ENCODE measurements around the gene RCC2. TPM values are rescaled to one million over a fixed set of nuclear protein-coding genes. Genes with fewer than 3 reads are reported as not detected.

The RCC2 gene
- total RNA-seq, 4 donors from 2014 or later = 17.4 to 24.0 (median 21.5) TPM

DNA sequence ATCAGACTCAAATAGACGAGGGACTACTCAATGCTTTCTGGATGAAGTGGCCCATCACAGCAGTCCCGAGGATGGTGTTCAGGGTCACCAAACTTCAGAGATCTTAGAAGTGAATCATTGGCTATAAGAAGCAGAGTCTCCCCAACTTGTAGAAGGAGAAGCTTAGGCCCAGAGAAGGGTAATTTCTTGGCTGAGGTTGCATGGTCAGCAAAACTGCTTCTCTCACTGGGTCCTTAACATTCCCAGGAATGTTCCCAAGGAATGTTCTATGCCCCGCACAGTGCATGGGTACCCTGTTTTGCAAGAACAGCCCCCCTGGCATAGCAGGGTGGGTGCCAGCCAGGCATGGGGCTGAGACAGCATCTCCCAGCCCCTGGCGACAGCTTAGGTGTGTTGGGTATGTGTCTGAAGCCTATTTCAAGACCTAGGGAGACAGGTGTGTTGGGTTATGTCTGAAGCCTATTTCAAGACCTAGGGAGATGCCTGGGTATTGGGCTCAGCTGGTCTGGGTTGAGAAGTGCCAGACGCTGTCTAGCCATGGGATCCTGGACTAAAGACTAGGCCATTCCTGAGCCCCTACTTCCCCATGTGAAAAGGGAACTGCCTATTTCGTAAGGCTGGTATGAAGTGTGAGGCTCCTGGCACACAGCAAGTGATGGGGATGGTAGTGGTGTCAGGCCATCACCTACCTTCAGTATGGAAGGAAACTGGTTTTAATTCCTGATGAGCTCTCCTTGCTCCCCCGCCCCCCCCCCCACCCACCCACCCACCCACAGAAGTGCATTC is 41.4 kb downstream of the RCC2 start:
- TF ChIP-seq, protein P1, sequence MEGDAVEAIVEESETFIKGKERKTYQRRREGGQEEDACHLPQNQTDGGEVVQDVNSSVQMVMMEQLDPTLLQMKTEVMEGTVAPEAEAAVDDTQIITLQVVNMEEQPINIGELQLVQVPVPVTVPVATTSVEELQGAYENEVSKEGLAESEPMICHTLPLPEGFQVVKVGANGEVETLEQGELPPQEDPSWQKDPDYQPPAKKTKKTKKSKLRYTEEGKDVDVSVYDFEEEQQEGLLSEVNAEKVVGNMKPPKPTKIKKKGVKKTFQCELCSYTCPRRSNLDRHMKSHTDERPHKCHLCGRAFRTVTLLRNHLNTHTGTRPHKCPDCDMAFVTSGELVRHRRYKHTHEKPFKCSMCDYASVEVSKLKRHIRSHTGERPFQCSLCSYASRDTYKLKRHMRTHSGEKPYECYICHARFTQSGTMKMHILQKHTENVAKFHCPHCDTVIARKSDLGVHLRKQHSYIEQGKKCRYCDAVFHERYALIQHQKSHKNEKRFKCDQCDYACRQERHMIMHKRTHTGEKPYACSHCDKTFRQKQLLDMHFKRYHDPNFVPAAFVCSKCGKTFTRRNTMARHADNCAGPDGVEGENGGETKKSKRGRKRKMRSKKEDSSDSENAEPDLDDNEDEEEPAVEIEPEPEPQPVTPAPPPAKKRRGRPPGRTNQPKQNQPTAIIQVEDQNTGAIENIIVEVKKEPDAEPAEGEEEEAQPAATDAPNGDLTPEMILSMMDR (IDR thresholded peaks at IDR 0.05; ENCODE audit: low read depth) = no peak

DNA sequence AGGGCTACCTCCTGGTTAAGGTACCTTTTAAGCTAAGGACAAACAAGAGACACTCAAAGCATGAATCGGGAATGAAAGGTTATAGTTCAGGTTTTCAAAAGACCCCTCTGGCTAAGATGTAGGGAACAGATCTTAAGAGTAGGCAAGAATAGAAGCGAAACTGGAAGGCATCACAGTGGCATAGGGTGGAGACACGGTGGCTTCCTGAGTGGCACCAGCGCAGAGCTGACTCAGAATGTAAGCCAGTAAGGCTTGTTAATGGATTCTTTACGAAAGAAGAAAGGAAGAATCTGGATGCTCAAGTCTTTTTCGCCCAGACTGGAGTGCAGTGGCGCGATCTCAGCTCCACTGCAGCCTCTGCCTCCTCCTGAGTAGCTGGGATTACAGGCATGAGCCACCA is 46.2 kb downstream of the RCC2 start:
- TF ChIP-seq, protein P1 (IDR thresholded peaks at IDR 0.05; ENCODE audit: low read depth) = no peak

DNA sequence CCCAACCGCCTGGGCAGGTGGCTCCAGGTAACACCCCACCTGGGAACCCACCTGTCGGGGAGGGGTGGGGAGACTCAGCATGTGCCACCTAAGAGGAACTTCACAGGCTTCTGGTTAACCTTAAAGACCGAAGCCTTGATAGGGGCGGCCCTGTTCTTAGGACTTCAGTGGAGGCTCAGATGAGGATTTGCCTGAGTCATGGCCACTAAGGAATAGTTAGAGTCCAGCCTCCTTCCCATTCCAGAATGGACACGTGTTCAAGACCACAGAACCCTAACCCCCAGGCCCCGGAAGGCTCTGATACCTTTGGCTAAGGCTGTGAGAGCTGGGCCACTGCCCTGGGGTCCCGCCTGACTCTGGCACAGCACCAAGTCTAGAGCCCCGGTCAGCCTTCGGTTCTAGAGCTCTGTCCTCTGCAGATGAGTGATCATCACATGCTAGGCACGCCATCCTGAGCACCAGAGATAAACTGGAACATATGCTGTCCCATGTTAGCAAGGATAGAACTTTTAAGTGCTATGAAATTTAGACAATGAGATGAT is 47.2 kb downstream of the RCC2 start:
- TF ChIP-seq, protein P1 (IDR thresholded peaks at IDR 0.05; ENCODE audit: low read depth) = no peak

DNA sequence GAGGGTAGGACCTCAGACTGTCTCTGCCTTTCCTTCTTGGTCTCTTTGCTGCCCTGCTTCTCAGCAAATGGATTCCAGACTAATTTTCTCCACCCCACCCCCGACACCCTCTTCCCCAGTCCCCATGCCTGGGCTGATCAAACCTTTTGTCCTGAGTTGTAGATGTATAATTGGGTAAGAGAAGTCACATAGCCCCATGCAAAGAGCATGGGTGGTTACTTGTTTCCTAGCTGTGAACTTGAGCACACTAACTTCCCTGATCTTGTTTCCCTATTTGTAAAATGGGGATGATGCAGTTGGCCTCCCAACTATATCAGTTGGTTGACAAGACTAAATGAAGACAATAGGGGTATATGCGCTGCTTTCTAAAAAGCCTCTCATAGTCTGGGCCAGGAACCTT is 58.3 kb downstream of the RCC2 start:
- TF ChIP-seq, protein P1 (IDR thresholded peaks at IDR 0.05; ENCODE audit: low read depth) = no peak

DNA sequence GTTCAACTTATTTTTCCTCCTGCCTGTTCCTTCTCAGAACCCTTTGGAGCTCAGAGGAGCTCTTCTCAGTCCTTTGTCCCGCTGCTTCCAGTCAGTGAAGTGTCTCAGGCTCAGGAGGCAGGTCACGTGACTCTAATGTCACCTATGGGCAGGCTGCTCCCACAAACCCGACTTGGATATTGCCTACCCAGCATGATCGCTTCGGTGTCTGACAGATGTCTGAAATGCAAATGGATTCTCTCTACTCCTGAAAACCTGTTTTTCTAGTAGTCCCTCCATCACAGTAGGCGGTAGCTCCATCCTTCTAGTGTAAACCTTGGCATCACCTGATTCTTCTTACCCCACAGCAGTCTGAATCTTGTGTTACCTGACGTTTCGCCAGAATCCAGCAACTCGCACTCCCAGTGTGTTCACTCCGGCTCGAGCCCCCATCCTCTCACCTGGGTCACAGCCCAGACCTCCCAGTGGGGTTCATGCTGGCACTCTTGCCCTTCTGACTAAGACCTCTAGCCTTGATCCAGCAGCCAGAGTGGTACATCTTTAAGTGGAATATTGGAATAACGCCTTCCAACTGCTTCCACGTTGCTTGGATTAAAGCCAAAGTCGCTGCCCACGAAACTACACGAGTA is 62.0 kb downstream of the RCC2 start:
- TF ChIP-seq, protein P1 (IDR thresholded peaks at IDR 0.05; ENCODE audit: low read depth) = no peak

DNA sequence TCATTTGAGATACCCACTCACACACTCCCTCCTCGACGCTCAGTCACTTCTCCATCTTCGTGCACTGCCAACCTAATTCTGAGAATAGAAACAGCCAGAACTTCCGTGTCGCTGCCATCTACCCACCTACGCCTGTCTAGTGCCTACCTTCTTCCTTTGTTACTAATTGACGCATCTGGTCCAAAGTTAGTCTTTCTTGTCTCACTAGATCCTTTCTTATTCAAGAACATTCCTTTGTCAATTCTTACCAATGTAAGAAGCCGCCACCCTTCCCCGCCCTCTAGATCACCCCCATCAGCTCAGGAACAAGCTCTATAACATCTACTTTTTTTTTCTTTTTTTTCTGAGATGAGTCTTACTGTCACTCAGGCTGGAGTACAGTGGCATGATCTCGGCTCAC is 63.8 kb downstream of the RCC2 start:
- TF ChIP-seq, protein P1 (IDR thresholded peaks at IDR 0.05; ENCODE audit: low read depth) = no peak

DNA sequence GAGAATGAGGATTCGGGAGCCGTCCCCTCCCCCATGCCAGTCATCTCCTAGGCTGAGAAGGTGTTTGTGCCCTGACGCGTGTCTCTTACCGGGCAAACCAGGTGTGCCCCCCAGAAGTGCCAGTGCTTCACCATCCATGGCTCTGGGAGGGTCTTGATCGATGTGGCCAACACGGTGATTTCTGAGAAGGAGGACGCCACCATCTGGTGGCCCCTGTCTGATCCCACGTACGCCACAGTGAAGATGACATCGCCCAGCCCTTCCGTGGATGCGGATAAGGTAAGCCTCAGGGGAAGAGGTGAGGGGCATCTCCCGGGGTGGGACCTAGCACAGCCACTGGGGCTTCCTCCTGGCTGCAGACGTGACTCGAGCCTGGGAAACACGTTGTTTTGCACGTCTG is 66.5 kb downstream of the RCC2 start:
- TF ChIP-seq, protein P1 (IDR thresholded peaks at IDR 0.05; ENCODE audit: low read depth) = no peak
